K562 (cell line): ENCODE measurements around the gene RAB4B. TPM values are rescaled to one million over a fixed set of nuclear protein-coding genes. Genes with fewer than 3 reads are reported as not detected.

Source experiments
- ETV5 ChIP-seq: sonication (generic); formaldehyde crosslinking; IDR thresholded peaks from 2 replicates; pipeline ENCODE4 v1.4.0; 2020; ENCODE audit warnings: low read depth, mild to moderate bottlenecking, missing genetic modification reagents
- SRSF3 ChIP-seq: fragments of 200-400 bp; formaldehyde crosslinking; IDR thresholded peaks from 2 replicates; pipeline ENCODE4 v1.6.1; 2016; ENCODE audit warnings: mild to moderate bottlenecking, low read length, moderate library complexity; ENCODE audit not compliant: insufficient read depth
- TEAD4 ChIP-seq, 2 experiments: sonication (generic) in 1 of 2; formaldehyde crosslinking in 1 of 2; IDR thresholded peaks; 2 replicates each; pipeline versions ENCODE4 v1.6.1 to v1.8.0; 2012 to 2022; ENCODE audit warnings: borderline replicate concordance in 1 of 2, inconsistent platforms in 1 of 2, low read length in 1 of 2, mild to moderate bottlenecking in 1 of 2, missing genetic modification reagents in 1 of 2
- ZC3H8 ChIP-seq: fragments of 450-650 bp; IDR thresholded peaks from 2 replicates; pipeline ENCODE4 v1.6.1; 2017
- ZFX ChIP-seq: sonication (generic); formaldehyde crosslinking; IDR thresholded peaks from 2 replicates; pipeline ENCODE4 v1.8.0; 2022; ENCODE audit warnings: mild to moderate bottlenecking, missing genetic modification reagents, moderate library complexity
- polyA plus RNA-seq, 8 experiments: library from polyadenylated mRNA; depleted of rRNA in 4 of 8; stranded (reverse) in 5 of 8; unstranded in 3 of 8; fragments of >200 nt; fragmentation: Nextera tagmentation in 2 of 8; fragmentation: Illumina TruSeq in 1 of 8; extraction: Ambion mirVana in 2 of 8; extraction: Trizol in 1 of 8; gene quantifications; 2 replicates each; pipeline versions ENCODE4 v1.2.1 to v1.2.3, GENCODE V29; 2011 to 2014; ENCODE audit warnings: inconsistent platforms in 1 of 8, missing spikeins in 1 of 8
- total RNA-seq, 7 experiments: library from RNA; depleted of rRNA in 6 of 7; stranded (reverse); fragments of >200 nt in 6 of 7; fragmentation: Illumina TruSeq in 2 of 7; extraction: Trizol in 2 of 7; gene quantifications; 2 replicates each; pipeline versions ENCODE4 v1.2.1 to v1.2.3, GENCODE V29; 2011 to 2021; ENCODE audit warnings: low replicate concordance in 1 of 7
- TF ChIP-seq, protein P1 (sequence below): sonication (generic); formaldehyde crosslinking; IDR thresholded peaks from 2 replicates; pipeline ENCODE4 v1.8.0; 2022; ENCODE audit warnings: mild to moderate bottlenecking, missing genetic modification reagents
- TF ChIP-seq, protein P2 (sequence below): fragments of 200-800 bp; sonication (Bioruptor generic); IDR thresholded peaks from 2 replicates; pipeline ENCODE4 v1.6.1; 2016; ENCODE audit warnings: missing genetic modification characterization, missing compliant biosample characterization
- TF ChIP-seq, protein P3 (sequence below): fragments of 450-650 bp; formaldehyde crosslinking; IDR thresholded peaks from 2 replicates; pipeline ENCODE4 v1.4.0; 2020; ENCODE audit warnings: mild to moderate bottlenecking, moderate library complexity

RAB4B gene
- total and polyA plus RNA-seq, 9 of the 15 experiments (the other 6 are each of a cell fraction or from before 2014, with no cell fraction given): 0.28 to 20.4 (median 9.0) TPM

DNA sequence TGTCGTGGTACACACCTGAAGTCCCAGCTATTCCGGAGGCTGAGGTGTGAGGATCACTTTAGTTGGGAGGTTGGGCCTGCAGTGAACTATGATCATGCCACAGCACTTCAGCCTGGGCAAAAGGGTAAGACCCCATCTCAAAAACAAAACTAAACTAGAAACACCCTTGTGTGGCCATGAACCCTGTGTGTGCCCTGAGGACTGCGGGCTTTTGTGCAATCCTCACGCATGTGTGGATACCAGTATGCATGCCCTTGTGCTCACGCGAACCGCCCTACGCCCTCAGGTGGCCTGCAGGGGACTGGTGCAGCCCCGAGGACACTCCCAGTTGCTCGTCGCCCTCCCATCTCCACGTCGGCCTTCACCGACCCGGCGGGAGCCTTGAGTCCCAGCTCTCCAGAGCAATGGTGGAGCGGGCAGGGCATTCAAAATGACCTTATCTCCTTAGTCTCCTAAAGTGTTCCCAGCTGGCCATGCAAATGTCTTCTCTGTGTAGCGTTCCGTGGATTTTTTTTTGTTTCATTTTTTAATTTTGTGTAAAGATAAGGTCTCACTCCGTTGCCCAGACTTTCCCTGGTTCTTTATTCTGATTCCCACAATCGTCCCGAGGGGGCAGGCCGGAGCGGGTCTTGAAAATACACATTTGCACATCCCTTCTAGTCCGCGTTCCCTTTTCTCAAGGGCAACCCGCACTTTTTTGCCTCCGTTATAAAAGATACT lies 20.1 kb downstream of the RAB4B start (continued):
- TF ChIP-seq, protein P1, sequence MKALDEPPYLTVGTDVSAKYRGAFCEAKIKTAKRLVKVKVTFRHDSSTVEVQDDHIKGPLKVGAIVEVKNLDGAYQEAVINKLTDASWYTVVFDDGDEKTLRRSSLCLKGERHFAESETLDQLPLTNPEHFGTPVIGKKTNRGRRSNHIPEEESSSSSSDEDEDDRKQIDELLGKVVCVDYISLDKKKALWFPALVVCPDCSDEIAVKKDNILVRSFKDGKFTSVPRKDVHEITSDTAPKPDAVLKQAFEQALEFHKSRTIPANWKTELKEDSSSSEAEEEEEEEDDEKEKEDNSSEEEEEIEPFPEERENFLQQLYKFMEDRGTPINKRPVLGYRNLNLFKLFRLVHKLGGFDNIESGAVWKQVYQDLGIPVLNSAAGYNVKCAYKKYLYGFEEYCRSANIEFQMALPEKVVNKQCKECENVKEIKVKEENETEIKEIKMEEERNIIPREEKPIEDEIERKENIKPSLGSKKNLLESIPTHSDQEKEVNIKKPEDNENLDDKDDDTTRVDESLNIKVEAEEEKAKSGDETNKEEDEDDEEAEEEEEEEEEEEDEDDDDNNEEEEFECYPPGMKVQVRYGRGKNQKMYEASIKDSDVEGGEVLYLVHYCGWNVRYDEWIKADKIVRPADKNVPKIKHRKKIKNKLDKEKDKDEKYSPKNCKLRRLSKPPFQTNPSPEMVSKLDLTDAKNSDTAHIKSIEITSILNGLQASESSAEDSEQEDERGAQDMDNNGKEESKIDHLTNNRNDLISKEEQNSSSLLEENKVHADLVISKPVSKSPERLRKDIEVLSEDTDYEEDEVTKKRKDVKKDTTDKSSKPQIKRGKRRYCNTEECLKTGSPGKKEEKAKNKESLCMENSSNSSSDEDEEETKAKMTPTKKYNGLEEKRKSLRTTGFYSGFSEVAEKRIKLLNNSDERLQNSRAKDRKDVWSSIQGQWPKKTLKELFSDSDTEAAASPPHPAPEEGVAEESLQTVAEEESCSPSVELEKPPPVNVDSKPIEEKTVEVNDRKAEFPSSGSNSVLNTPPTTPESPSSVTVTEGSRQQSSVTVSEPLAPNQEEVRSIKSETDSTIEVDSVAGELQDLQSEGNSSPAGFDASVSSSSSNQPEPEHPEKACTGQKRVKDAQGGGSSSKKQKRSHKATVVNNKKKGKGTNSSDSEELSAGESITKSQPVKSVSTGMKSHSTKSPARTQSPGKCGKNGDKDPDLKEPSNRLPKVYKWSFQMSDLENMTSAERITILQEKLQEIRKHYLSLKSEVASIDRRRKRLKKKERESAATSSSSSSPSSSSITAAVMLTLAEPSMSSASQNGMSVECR (CRISPR knock-in tag): no peak
- no peak for TF ChIP-seq SRSF3
- peak; percentile 8; the same call in 1 of the 2 replicates for TF ChIP-seq TEAD4 (IDR thresholded peaks at IDR 0.05; ENCODE audit: low read length)
- TF ChIP-seq TEAD4 (CRISPR knock-in tag; IDR thresholded peaks at IDR 0.05; ENCODE audit: borderline replicate concordance): no peak
- peak; percentile 83; the same call in 1 of the 2 replicates for TF ChIP-seq ZC3H8
- TF ChIP-seq, protein P2, sequence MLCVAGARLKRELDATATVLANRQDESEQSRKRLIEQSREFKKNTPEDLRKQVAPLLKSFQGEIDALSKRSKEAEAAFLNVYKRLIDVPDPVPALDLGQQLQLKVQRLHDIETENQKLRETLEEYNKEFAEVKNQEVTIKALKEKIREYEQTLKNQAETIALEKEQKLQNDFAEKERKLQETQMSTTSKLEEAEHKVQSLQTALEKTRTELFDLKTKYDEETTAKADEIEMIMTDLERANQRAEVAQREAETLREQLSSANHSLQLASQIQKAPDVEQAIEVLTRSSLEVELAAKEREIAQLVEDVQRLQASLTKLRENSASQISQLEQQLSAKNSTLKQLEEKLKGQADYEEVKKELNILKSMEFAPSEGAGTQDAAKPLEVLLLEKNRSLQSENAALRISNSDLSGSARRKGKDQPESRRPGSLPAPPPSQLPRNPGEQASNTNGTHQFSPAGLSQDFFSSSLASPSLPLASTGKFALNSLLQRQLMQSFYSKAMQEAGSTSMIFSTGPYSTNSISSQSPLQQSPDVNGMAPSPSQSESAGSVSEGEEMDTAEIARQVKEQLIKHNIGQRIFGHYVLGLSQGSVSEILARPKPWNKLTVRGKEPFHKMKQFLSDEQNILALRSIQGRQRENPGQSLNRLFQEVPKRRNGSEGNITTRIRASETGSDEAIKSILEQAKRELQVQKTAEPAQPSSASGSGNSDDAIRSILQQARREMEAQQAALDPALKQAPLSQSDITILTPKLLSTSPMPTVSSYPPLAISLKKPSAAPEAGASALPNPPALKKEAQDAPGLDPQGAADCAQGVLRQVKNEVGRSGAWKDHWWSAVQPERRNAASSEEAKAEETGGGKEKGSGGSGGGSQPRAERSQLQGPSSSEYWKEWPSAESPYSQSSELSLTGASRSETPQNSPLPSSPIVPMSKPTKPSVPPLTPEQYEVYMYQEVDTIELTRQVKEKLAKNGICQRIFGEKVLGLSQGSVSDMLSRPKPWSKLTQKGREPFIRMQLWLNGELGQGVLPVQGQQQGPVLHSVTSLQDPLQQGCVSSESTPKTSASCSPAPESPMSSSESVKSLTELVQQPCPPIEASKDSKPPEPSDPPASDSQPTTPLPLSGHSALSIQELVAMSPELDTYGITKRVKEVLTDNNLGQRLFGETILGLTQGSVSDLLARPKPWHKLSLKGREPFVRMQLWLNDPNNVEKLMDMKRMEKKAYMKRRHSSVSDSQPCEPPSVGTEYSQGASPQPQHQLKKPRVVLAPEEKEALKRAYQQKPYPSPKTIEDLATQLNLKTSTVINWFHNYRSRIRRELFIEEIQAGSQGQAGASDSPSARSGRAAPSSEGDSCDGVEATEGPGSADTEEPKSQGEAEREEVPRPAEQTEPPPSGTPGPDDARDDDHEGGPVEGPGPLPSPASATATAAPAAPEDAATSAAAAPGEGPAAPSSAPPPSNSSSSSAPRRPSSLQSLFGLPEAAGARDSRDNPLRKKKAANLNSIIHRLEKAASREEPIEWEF (CRISPR knock-in tag): no peak
- 0 out of 2 replicates have a peak, but pooled peaks have one; percentile 16 for TF ChIP-seq ETV5 (CRISPR knock-in tag)
- TF ChIP-seq ZFX (CRISPR knock-in tag): peak; percentile 78
- TF ChIP-seq, protein P3, sequence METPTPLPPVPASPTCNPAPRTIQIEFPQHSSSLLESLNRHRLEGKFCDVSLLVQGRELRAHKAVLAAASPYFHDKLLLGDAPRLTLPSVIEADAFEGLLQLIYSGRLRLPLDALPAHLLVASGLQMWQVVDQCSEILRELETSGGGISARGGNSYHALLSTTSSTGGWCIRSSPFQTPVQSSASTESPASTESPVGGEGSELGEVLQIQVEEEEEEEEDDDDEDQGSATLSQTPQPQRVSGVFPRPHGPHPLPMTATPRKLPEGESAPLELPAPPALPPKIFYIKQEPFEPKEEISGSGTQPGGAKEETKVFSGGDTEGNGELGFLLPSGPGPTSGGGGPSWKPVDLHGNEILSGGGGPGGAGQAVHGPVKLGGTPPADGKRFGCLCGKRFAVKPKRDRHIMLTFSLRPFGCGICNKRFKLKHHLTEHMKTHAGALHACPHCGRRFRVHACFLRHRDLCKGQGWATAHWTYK: no peak
